GM12892 (cell line): ENCODE measurements around the gene LETM1.

Source experiments
- DNase-seq: peaks from one replicate; pipeline ENCODE4 v3.0.0; 2011; ENCODE audit not compliant: insufficient read length
- FAIRE-seq: peaks from 2 replicates; lab custom pipeline; 2011; peaks lifted over from hg19 to GRCh38; lab: Jason Lieb, UNC
- POLR2A ChIP-seq: IDR thresholded peaks from 2 replicates; pipeline ENCODE4 v1.6.1; 2011; ENCODE audit warnings: low read depth, low read length, control low read depth
- POLR2AphosphoS5 ChIP-seq: IDR thresholded peaks from 2 replicates; pipeline ENCODE4 v1.6.1; 2011; ENCODE audit warnings: low read depth, low read length, control low read depth
- TAF1 ChIP-seq: IDR thresholded peaks from 2 replicates; pipeline ENCODE4 v1.6.1; 2011; ENCODE audit warnings: low read depth, mild to moderate bottlenecking, control low read depth, low read length, borderline replicate concordance

Gene LETM1

DNA sequence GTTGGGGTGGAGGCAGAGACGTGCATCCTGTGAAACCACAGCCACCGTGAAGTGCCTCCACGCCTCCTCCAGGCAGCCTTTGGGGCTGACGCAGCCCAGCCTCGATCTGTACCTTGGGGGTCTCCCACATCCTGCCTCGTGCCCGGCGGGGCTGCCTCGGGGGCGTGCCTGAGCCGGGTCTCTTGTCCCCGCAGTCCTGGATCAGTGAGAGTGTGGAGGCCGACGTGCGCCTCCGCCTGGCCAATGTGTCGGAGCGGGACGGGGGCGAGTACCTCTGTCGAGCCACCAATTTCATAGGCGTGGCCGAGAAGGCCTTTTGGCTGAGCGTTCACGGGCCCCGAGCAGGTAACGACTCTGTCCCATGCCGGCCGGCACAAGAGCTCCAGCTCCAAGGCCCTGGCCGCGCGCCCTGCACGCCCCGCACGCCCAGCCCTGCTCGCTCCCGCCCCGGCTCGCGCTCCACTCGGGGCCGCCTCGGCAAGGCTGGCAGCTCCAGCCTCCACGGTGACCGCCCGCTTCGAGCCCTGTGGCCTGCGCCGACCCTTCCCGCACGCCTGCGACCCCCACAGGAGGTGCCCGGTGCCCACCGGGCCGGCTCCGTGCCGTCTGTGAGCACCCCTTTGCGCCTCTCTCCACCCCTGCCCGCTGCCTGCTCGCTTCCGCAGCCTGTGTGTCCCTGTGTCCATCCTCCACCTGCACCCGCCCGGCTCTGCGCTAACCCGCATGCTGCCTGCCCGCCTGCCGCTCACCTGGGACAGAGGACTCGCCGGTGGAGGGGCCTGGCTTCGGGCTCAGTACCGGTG lies 53.0 kb downstream of the LETM1 start:
- TF ChIP-seq POLR2A (no peak), POLR2AphosphoS5 (no peak), TAF1 (no peak)

DNA sequence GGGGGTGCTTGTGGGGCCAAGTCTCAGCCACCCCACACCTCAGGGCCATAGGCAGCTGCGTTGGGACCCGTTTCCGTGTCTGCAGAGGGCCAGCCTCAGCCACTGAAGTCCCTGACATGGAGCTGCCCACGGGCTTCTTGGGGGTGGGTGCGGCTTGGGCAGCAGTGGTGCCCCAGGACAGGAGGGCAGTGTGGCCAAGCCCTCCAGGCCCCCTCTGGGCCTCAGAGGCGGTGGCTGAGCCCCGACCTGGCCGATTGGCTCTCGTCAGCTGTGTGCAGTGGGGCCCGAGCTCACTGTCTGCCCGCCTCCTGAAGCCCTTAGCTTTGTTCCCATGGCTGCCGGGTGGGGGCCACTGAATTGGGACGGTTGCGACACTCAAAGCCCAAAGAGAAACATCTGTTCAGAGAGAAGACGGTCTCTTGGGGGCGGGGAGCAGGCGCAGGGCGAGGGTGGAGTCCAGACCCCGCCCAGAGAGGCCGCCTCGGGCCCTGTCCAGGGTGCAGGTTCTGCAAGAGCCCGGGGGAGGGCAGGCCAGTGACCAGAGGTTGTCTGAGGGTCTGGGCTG lies 53.7 kb downstream of the LETM1 start:
- DNase-seq = no peak
- FAIRE-seq = no peak
- TF ChIP-seq POLR2AphosphoS5 (no peak), TAF1 (no peak), POLR2A (no peak)

More for the DNA sequence above, 53.0 kb downstream of the LETM1 start:
- no peak for FAIRE-seq
- DNase-seq = no peak

DNA sequence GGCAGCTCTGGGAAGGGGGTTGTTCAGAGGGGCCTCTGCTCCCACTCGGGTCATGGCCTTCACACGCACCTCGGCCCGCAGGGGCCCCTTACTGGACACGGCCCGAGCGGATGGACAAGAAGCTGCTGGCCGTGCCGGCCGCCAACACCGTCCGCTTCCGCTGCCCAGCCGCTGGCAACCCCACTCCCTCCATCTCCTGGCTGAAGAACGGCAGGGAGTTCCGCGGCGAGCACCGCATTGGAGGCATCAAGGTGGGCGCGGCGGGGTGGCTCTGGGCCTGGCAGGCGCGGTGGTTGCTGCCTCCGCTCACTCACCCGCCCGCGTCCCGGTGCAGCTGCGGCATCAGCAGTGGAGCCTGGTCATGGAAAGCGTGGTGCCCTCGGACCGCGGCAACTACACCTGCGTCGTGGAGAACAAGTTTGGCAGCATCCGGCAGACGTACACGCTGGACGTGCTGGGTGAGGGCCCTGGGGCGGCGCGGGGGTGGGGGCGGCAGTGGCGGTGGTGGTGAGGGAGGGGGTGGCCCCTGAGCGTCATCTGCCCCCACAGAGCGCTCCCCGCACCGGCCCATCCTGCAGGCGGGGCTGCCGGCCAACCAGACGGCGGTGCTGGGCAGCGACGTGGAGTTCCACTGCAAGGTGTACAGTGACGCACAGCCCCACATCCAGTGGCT lies 54.5 kb downstream of the LETM1 start:
- TF ChIP-seq POLR2AphosphoS5 (no peak), POLR2A (no peak), TAF1 (no peak)
- FAIRE-seq (no peak), DNase-seq (no peak)

DNA sequence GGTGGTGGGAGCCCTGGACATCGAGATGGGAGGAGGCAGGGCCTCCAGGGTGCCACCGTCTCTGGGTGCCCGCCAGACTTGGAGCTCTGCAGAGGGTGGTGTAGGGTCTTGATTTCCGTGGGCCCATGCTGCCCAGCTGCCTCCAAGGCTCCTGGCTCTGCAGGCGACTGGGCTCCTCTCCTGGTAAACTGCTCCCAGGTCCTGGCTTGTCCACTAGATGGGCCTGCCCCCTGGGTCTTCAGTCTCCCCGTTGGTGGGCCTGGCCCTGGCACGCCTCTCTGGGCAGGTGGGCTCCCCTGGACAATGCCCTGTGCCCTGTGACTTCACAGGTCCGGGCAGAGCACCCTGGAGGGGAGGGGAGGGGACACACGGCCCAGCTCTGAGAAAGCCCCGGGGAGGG lies 55.2 kb downstream of the LETM1 start:
- TF ChIP-seq POLR2A (no peak), TAF1 (no peak), POLR2AphosphoS5 (no peak)
- FAIRE-seq = no peak
- DNase-seq = no peak

DNA sequence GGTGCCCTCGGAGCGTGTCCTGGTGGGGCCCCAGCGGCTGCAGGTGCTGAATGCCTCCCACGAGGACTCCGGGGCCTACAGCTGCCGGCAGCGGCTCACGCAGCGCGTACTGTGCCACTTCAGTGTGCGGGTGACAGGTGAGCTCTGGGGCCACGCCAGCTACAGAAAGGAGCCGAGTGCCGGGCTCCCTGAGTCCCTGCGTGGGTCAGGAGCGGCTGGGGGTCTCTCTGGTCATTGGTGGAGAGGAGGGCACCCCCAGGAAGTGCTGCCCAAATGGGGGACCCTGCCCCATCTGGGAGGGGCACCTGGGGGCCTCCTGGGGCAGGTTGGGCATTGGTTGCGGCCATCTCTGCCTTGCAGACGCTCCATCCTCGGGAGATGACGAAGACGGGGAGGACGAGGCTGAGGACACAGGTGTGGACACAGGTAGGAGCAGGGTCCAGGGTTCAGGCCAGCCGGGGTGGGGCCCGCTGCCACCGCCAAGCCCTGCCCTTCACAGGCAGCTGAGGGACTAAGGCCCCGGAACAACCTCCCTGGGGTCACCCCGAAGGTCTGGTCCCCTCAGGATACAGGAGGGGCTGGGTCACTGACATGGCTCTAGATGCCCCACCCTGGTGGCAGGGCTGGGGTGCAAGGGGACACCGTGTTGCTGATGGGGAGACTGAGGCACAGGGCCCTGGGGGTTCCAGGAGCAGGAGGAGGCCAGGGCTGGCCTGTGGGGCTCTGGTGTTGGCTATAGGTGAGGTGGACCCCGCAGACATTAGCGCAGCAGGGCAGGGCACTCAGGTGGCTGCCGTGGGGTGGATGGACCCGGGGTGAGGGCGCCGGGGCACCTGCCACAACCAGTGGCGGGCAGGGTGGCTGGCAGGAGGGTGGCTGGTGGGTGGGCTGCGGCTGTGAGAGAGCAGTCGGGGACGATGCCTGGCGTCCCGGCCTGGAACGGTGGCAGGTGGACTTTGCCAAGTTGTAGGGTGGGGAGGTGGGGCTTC lies 56.3 kb downstream of the LETM1 start:
- no peak for FAIRE-seq
- TF ChIP-seq POLR2A (no peak), TAF1 (no peak), POLR2AphosphoS5 (no peak)
- DNase-seq = no peak

DNA sequence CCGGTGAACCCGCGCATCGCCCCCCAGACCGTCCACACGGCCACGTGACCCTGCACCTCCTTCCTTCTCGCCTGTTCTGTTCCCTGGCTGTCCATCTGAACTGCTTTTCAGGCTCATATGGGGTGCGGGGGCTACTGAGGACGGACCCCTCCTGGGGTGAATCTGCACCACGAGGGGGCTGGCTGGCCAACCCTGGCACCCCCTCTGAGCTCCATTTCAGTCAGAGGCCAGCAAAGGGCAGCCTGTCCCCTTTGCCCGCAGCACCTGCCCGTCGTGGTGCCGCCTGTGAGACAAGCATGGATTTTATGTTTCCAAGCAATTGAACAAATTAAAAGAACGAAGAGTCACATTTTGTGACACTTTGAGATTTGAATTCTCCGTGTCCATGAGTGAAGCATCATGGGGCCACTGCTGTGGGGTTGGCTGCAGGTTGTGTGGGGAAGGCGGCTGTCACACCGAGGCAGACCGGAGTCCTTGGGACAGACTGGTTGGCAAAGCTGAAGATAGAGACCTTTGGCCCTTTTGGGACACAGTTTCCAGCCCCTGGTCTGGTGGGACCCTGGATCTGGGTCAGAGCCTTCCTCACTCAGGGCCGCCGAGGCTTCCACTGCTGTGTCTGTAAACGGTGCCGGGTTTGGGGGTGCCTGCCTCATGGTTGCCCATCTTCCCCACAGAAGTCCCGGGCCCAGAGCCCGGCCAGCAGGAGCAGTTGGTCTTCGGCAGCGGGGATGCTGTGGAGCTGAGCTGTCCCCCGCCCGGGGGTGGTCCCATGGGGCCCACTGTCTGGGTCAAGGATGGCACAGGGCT lies 57.2 kb downstream of the LETM1 start:
- FAIRE-seq (no peak), DNase-seq (no peak)
- TF ChIP-seq TAF1 = no peak
- TF ChIP-seq POLR2AphosphoS5 = no peak
- no peak for TF ChIP-seq POLR2A

DNA sequence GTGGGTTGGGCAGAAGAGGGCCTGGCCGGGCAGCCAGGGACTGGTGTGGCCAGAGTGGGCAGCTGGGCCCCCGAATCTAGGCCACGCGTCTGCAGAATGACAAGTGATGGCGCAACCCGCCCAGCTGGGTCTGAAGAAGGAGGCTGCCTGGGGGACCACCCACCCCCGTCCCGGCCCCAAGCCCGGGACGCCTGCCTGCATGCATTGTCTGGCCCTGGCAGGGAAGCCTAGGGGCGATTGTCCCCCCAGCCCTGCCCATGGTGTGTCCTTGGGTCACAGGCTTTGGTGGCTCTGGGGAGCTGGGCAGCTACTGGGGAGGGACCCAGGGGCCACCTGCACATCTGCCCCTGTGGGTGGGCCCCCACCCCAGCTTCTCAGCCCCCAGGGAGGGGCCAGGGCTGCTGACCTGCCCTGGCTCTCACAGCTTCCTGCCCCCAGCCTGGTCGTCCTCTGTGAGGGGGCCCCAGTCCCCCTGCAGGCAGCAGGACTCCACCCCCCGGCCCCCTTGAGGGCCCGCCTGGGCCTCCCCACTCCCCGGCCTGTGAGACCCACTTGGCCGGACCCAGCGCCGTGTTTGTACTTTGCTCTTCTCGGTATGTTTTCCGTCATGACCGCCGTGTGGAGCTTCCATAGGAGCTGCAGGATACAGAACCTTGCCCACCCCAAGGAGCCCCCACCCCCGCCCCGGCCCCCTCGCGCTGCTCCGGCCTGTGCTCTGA lies 57.9 kb downstream of the LETM1 start:
- DNase-seq (no peak), FAIRE-seq (no peak)
- TF ChIP-seq POLR2AphosphoS5 (no peak), TAF1 (no peak), POLR2A (no peak)

DNA sequence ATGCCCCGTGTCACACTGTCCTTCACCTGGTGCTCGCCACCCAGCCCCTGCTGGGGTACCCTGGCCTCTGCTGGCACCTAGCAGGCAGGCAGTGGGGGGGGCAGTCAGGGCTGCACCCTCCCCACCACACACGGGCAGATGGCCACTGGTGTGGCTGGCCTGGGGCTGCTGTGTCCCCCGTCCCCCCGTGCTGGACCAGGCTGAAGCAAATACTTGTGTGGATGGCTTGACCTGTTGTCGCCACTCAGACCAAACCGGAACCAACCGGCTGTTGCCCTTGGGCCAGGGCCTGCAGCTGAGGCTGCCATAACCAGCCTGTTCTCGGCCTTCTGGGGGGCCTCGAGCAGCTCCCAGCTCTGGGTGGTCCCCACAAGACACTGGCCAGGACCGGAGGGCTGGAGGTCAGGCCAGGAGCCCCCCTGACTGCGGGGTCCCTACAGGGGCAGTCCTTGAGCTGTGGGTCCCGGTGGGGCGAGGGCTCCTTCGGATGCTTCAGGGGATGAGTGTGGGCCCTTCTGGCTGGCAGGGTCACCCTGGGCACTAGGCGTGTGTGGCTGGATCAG lies 58.6 kb downstream of the LETM1 start:
- TF ChIP-seq TAF1 (no peak), POLR2AphosphoS5 (no peak), POLR2A (no peak)
- DNase-seq (no peak), FAIRE-seq (no peak)

DNA sequence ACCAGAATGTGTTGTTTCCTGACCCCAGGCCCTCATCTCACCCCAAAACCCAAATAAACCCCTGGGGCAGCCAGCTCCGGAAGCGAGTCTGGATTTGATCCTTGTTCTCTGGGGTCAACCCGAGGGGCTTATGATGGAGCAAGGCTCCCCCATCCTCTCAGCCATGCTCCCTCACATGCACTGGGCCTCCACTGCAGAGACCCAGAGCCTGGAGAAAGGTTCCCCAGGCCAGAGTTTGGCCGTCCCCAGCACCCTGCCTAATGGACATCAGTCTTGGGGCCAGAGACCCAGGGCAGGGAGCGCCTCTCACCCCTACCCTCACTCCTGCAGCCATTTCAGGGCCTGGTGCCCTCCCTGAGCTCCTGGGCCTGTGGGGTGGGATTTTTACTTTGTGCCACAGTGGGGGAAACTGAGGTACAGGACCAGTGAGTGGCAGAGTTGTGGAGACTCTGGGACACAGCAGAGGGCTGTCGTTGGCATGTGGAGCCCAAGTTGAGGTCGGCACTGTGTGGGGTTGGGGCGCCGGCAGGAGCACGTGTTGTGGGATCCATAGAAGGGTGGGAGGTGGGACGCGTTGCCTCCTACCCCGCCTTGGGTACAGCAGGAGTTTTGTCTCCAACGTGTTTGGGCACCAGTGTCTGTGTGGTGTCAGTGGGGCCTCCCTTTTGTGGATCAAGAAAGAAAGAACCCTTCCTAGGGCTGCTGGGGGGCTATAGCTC lies 59.3 kb downstream of the LETM1 start:
- DNase-seq (no peak), FAIRE-seq (no peak)
- no peak for TF ChIP-seq POLR2A
- no peak for TF ChIP-seq TAF1
- TF ChIP-seq POLR2AphosphoS5 = no peak
